DOHH2 (cell line): ENCODE data around the gene NCOA5.

Experiments
- CTCF ChIP-seq: fragments of 200-600 bp; sonication (generic); IDR thresholded peaks from one replicate; pipeline ENCODE4 v1.5.1; 2014; ENCODE audit warnings: antibody characterized with exemption, mild to moderate bottlenecking, low read depth, low read length; ENCODE audit not compliant: poor library complexity, severe bottlenecking
- EZH2phosphoT487 ChIP-seq: fragments of 200-600 bp; sonication (generic); IDR thresholded peaks from 2 replicates; pipeline ENCODE4 v1.6.1; 2017; ENCODE audit warnings: borderline replicate concordance, mild to moderate bottlenecking, antibody characterized with exemption, low read length, moderate library complexity, mixed read lengths

- TF ChIP-seq CTCF (no peak), EZH2phosphoT487 (no peak)
Observed at GRCh38 chr20:46111836-46112212, 22.1 kb upstream of the NCOA5 start.
